ENCODE data around the gene FSD2.
A peak's percentile ranks its signal among the peaks of the same experiment; 100 is the strongest.
"Not testable (repeated sequence)": the region's sequence is repeated elsewhere in the genome, so short reads cannot be mapped to it uniquely, and the experiment has no call there.

Gene FSD2

DNA sequence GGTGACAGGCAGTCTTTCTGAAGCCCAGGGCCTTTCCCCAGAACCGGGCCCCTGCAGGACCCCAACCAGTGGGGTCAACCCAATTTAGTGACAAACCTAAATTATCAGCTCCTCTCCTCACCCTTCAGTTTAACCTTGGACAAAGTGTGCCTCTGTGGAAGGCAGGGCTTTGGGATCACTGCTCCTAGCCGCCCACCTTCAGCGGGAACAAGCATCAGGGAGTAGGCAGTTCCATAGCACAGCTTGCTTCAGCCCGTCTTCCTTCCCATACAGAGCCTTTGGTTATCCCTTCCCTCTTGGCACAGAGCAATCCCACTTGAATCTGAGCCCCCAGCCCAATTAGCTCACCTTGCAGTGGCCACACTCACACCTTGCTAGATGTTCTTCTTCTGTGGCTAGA lies 90.9 kb downstream of the FSD2 start:
- no peak for DNase-seq

DNA sequence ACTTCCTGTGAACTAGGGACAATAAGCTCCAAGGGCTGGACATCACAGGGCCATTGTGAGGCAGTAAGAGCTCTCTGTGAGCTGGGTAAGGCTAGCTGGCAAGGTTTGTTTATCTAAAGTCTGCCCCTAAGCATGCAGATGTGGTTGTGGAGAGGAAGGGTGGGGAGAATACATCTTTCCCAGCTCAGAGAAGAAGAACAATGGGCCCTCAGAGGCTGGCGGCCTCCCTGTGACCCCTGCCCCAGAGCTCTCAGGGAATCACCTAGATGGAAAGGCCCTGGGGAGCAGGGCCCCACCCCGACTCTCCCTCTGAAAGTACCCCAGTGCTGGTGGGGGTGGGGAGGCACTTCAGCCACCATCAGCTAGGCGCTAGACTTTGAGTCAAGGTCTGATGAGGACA lies 91.9 kb downstream of the FSD2 start:
- no peak for DNase-seq

DNA sequence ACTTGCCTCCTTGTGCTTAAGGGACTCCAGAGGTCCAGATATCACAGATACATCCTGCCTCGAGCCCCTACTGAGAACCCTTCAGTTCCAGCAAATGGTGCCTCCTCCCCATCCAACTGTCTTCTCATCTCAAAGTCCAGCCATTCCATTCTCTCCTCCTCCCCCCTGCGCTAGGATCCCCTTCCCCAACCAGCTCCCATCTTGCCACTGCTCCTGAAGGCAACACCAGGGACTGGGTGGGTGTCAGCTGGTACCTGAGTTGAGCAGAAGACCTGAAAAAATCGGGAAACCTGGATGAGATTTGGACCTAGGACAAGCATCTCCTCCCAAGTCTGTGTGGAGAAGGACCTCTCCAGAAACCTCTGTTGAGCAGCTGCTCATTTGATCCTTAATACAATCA lies 93.8 kb downstream of the FSD2 start:
- DNase-seq, result no peak

DNA sequence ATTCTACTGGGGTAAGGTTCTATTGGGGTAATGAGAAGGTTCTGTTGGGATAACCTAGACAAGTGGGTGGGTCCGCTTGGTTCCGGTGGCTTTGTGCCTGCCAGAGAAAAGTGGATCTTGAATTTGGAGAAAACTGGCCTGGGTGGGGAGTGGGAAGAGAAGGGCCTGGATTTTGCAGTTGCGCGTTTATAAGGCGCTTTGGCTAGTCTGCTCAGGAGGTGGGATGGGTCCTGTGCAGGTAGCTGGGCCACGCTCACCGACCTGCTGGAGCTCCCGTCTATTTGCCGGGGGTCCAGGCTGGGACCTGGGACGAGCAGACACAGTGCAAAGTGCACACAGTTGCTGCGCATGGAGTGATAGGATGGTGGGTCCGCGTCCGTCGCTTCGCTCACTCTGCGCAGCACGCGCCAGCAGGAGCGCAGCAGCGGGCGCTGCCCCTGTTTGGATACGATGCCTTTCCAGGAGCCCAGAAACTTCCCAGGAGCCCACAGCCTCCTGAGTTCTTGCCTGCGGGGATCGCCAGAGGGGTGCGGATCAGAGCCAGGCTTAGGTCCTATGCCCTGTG lies 94.9 kb downstream of the FSD2 start:
- no peak for DNase-seq

DNA sequence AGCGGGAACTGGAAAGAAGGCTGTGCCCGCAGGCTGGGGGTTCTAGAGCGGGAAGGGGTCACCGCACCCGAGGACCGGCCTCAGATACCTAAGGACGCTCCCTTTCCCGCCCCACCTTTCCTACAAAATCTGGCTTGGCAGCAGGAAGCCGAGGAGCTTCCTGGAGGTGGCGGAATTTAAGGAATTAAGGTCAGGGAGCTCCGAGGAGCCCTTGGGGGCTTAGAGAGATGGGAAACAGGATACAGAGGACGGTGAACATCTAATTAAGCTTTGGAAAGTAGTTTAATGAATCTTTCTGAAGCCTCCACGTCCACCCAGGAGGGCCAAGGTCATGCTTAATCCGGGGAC lies 95.7 kb downstream of the FSD2 start:
- DNase-seq, result no peak

DNA sequence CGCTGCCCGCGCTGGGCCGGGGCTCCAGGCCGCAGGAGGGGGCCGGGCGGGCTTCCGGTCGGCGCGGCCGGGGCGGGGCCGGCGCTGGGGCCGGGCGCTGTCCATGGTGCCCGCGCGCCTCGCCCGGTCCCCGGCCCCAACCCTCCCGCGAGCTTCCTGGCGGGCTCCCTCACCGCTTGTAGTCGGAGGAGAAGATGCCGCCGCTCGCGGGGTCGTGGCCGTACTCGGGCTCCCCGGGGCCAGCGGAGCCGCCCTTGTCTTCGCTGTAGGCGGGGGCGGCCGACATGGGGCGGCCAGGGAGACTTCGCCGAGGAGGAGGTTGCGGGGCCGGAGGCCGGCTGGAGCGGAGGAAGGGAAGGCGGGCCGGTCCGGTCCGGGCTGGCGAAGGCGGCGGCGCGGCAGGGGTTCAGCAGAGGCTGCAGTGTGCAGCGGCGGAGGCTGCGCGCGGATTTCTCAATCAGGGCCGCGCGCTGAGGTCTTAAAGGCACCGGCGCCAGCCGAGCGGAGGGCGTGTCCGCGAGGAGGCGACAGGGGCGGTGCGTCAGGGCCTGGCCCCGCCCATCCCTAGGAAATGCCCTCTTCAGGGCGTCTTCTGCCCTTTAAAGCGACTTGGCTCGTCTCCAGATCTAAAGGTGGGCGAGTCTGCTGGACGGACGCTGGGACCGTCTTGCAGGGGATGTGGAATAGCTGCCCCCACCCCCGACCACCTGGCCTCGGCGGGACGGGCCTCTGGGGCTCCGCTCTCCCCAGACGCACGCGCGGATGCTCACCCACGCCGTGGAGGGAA lies 96.3 kb downstream of the FSD2 start, which contains the start of gene AP3B2:
Gene AP3B2 (minus strand): TSS at position 455 of the 787 bp plus-strand sequence. CDS start 169 bp downstream, at position 286.
- DNase-seq, result peak; percentile 67

DNA sequence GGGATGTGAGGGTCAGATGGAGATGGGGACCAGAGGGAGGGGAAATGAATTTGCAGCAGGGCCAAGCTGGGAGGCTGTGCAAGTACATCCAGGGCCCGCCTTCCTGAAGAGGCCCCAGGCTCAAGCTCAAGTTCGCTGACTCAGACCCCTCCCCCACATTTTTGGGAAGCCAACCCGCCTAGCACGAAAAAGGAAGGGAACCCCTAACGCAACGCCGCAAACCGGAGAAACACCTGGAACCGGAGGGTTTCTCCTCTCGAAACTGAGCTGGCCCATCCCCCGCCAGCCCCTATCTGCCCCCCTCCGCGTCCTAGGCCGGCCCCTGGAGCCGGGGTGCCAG lies 96.8 kb downstream of the FSD2 start:
- DNase-seq, result peak; percentile 11

DNA sequence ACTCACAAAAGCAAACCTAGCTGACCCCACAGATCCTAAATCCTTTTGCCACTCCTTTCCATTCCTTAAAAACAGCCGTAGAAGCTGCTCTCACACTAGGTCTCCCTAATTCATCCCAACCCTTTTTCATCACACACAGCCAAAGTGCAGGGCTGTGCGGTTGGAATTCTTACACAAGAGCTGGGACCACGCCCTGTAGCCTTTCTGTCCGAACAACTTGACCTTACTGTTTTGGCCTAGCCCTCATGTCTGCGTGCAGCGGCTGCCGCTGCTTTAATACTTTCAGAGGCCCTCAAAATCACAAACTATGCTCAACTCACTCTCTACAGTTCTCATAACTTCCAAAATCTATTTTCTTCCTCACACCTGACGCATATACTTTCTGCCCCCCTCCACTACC lies 100.0 kb downstream of the FSD2 start:
- not testable (repeated sequence) for DNase-seq

Measured in midbrain (tissue), 1 donor.